ENCODE results near the gene ZBTB7C.

DNA sequence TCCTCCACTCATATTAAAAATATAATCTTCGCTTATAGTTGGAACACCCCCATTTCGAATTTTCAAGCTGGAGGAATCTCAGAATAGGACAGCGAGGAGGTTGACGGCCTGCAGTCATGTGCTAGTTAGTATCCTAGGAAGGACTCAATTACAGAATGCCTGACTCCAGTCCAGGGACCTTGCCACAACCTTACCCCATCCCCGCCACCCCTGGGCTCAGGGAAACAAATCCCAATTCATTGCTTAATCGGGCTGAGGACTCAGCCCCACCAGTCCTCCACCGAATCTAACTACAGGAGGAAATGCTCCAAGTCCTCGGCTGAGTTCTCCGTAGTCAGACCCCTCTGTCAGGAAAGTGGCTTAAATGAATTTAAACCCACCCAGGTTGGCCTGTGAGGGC lies 31.7 kb upstream of the ZBTB7C start:
- TF ChIP-seq, protein P1, sequence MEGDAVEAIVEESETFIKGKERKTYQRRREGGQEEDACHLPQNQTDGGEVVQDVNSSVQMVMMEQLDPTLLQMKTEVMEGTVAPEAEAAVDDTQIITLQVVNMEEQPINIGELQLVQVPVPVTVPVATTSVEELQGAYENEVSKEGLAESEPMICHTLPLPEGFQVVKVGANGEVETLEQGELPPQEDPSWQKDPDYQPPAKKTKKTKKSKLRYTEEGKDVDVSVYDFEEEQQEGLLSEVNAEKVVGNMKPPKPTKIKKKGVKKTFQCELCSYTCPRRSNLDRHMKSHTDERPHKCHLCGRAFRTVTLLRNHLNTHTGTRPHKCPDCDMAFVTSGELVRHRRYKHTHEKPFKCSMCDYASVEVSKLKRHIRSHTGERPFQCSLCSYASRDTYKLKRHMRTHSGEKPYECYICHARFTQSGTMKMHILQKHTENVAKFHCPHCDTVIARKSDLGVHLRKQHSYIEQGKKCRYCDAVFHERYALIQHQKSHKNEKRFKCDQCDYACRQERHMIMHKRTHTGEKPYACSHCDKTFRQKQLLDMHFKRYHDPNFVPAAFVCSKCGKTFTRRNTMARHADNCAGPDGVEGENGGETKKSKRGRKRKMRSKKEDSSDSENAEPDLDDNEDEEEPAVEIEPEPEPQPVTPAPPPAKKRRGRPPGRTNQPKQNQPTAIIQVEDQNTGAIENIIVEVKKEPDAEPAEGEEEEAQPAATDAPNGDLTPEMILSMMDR (IDR thresholded peaks at IDR 0.05): no peak
- no peak for TF ChIP-seq POLR2A (IDR thresholded peaks at IDR 0.05)

All from body of pancreas (tissue), 4 donors.